HepG2 (cell line): ENCODE measurements around the gene PTEN. TPM values are rescaled to one million over a fixed set of nuclear protein-coding genes. Genes with fewer than 3 reads are reported as not detected.
A peak's percentile ranks its signal among the peaks of the same experiment; 100 is the strongest.

Experiments
- ADNP ChIP-seq: sonication (generic); formaldehyde crosslinking; IDR thresholded peaks from 2 replicates; pipeline ENCODE4 v1.4.0; 2020; ENCODE audit warnings: missing genetic modification reagents
- AFF4 ChIP-seq: sonication (generic); formaldehyde crosslinking; IDR thresholded peaks from 2 replicates; pipeline ENCODE4 v1.4.0; 2020; ENCODE audit warnings: missing genetic modification reagents
- ATAD3A ChIP-seq: sonication (generic); formaldehyde crosslinking; IDR thresholded peaks from 2 replicates; pipeline ENCODE4 v1.4.0; 2020; ENCODE audit warnings: missing genetic modification reagents
- FOXK1 ChIP-seq: sonication (generic); formaldehyde crosslinking; IDR thresholded peaks from 2 replicates; pipeline ENCODE4 v1.4.0; 2020; ENCODE audit warnings: low read depth, missing genetic modification reagents, borderline replicate concordance
- HMGA1 ChIP-seq: sonication (generic); formaldehyde crosslinking; conservative IDR thresholded peaks from 2 replicates; pipeline ENCODE4 v1.4.0; 2020; ENCODE audit warnings: missing genetic modification reagents
- HNRNPL ChIP-seq: fragments of 200-400 bp; formaldehyde crosslinking; IDR thresholded peaks from 2 replicates; pipeline ENCODE4 v1.6.1; 2017; ENCODE audit warnings: mild to moderate bottlenecking, low read depth, low read length
- HOXA9 ChIP-seq: sonication (generic); formaldehyde crosslinking; IDR thresholded peaks from 2 replicates; pipeline ENCODE4 v1.8.1; 2022; ENCODE audit warnings: missing genetic modification reagents, mild to moderate bottlenecking, moderate library complexity, borderline replicate concordance
- PPARG ChIP-seq: conservative IDR thresholded peaks from 2 replicates; pipeline ENCODE4 v1.6.1; 2016; ENCODE audit warnings: missing biosample characterization, missing genetic modification reagents
- PRPF4 ChIP-seq: fragments of 200-400 bp; formaldehyde crosslinking; IDR thresholded peaks from 2 replicates; pipeline ENCODE4 v1.6.1; 2016; ENCODE audit warnings: low read length, low read depth; ENCODE audit not compliant: poor library complexity, severe bottlenecking
- RBM39 ChIP-seq: fragments of 200-400 bp; formaldehyde crosslinking; IDR thresholded peaks from one replicate; pipeline ENCODE4 v1.6.1; 2018; ENCODE audit warnings: antibody characterized with exemption, mild to moderate bottlenecking, low read depth, low read length; ENCODE audit not compliant: poor library complexity, severe bottlenecking
- RFX5 ChIP-seq: IDR thresholded peaks from 2 replicates; pipeline ENCODE4 v1.6.1; 2011; ENCODE audit warnings: low read depth, low read length, improper control_type of control experiment
- SIN3A ChIP-seq: IDR thresholded peaks from 2 replicates; pipeline ENCODE4 v1.6.1; 2011; ENCODE audit warnings: low read depth, mild to moderate bottlenecking, control low read depth, low read length, borderline replicate concordance
- TP53 ChIP-seq: sonication (generic); formaldehyde crosslinking; conservative IDR thresholded peaks from 2 replicates; pipeline ENCODE4 v1.4.0; 2020; ENCODE audit warnings: missing genetic modification reagents
- ZBTB39 ChIP-seq: sonication (generic); formaldehyde crosslinking; IDR thresholded peaks from 2 replicates; pipeline ENCODE4 v1.5.0; 2020; ENCODE audit warnings: missing genetic modification reagents
- ZKSCAN8 ChIP-seq: IDR thresholded peaks from 2 replicates; pipeline ENCODE4 v1.6.1; 2016; ENCODE audit warnings: borderline replicate concordance, missing genetic modification reagents, missing compliant biosample characterization
- ZNF460 ChIP-seq: sonication (generic); formaldehyde crosslinking; IDR thresholded peaks from 2 replicates; pipeline ENCODE4 v1.5.1; 2020; ENCODE audit warnings: missing genetic modification reagents, mild to moderate bottlenecking, borderline replicate concordance
- ZNF484 ChIP-seq: sonication (generic); formaldehyde crosslinking; IDR thresholded peaks from 2 replicates; pipeline ENCODE4 v1.5.1; 2020; ENCODE audit warnings: mild to moderate bottlenecking, low read depth, missing genetic modification reagents, borderline replicate concordance
- ZNF546 ChIP-seq: sonication (generic); formaldehyde crosslinking; conservative IDR thresholded peaks from 2 replicates; pipeline ENCODE4 v1.8.1; 2023; ENCODE audit warnings: mild to moderate bottlenecking, missing genetic modification reagents
- ZNF572 ChIP-seq: sonication (generic); formaldehyde crosslinking; IDR thresholded peaks from 2 replicates; pipeline ENCODE4 v1.5.1; 2020; ENCODE audit warnings: mild to moderate bottlenecking, missing genetic modification reagents
- ZNF605 ChIP-seq: sonication (generic); formaldehyde crosslinking; IDR thresholded peaks from 2 replicates; pipeline ENCODE4 v1.8.0; 2022; ENCODE audit warnings: mild to moderate bottlenecking, missing genetic modification reagents
- ZNF660 ChIP-seq: sonication (generic); formaldehyde crosslinking; IDR thresholded peaks from 2 replicates; pipeline ENCODE4 v1.5.1; 2020; ENCODE audit warnings: mild to moderate bottlenecking, low read depth, missing genetic modification reagents, borderline replicate concordance
- ZSCAN25 ChIP-seq: sonication (generic); formaldehyde crosslinking; IDR thresholded peaks from 2 replicates; pipeline ENCODE4 v1.8.0; 2022; ENCODE audit warnings: mild to moderate bottlenecking, missing genetic modification reagents
- ZUFSP ChIP-seq: sonication (generic); formaldehyde crosslinking; IDR thresholded peaks from 2 replicates; pipeline ENCODE4 v1.9.0; 2021; ENCODE audit warnings: missing genetic modification reagents, mild to moderate bottlenecking, borderline replicate concordance
- polyA plus RNA-seq, 8 experiments: library from polyadenylated mRNA; depleted of rRNA in 3 of 8; stranded (reverse) in 7 of 8; unstranded in 1 of 8; fragments of >200 nt; fragmentation: Illumina TruSeq in 4 of 8; extraction: Trizol in 4 of 8; gene quantifications; 2 replicates each; pipeline versions ENCODE4 v1.2.1 to v1.2.3, GENCODE V29; 2011 to 2016; ENCODE audit warnings: low read depth in 4 of 8, missing spikeins in 1 of 8, mixed read lengths in 1 of 8; ENCODE audit not compliant: insufficient read depth in 1 of 8
- total RNA-seq, 5 experiments: library from RNA; depleted of rRNA; stranded (reverse); fragments of >200 nt; fragmentation: Illumina TruSeq; extraction: Trizol; gene quantifications; 2 replicates each; pipeline ENCODE4 v1.2.3, GENCODE V29; 2016; ENCODE audit warnings: low read depth in 1 of 5

The PTEN gene
- total and polyA plus RNA-seq, 2 of the 13 experiments (the other 11 are each of a cell fraction or from before 2014, with no cell fraction given), result 30.3 to 61.3 TPM

GRCh38 chr10:87861953-87862678 is 1.3 kb upstream of the PTEN start (continued):
- no peak for TF ChIP-seq AFF4 (CRISPR knock-in tag)
- TF ChIP-seq ZBTB39 (CRISPR knock-in tag), result no peak
- no peak for TF ChIP-seq ZNF660
- no peak for TF ChIP-seq HMGA1
- TF ChIP-seq ZKSCAN8 (CRISPR knock-in tag), result 0 out of 2 replicates have a peak, but pooled peaks have one; percentile 67
- no peak for TF ChIP-seq ZNF546 (CRISPR knock-in tag)
- TF ChIP-seq HNRNPL, result no peak; the same call in 1 of the 2 replicates
- peak; percentile 88 for TF ChIP-seq ZSCAN25 (CRISPR knock-in tag)
- no peak for TF ChIP-seq ADNP
- peak; percentile 62 for TF ChIP-seq PPARG
- TF ChIP-seq RFX5, result peak; percentile 54; the same call in 1 of the 2 replicates
- 0 out of 2 replicates have a peak, but pooled peaks have one; percentile 48 for TF ChIP-seq FOXK1 (CRISPR knock-in tag)
- TF ChIP-seq RBM39, result peak; percentile 66
- peak; percentile 62; the same call in 1 of the 2 replicates for TF ChIP-seq ZNF605 (CRISPR knock-in tag)
- no peak for TF ChIP-seq ZUFSP
- no peak for TF ChIP-seq HOXA9 (CRISPR knock-in tag)
- no peak for TF ChIP-seq ZNF572 (CRISPR knock-in tag)
- no peak for TF ChIP-seq SIN3A
- TF ChIP-seq ATAD3A (CRISPR knock-in tag), result no peak
- no peak for TF ChIP-seq TP53 (CRISPR knock-in tag)
- TF ChIP-seq ZNF484, result no peak
- no peak for TF ChIP-seq PRPF4
- TF ChIP-seq ZNF460 (CRISPR knock-in tag), result no peak; the same call in 1 of the 2 replicates
